ENCODE measurements around the gene EIF2AK2.

GRCh38 chr2:37096568-37096967, 60.2 kb downstream of the EIF2AK2 start:
- no peak for TF ChIP-seq CTCF (IDR thresholded peaks at IDR 0.05)
- no peak for TF ChIP-seq POLR2A (IDR thresholded peaks at IDR 0.05)
